HG02759 (cell line): ENCODE measurements around the gene ATXN7.

Experiments used
- ATAC-seq: cut with Tn5 transposase; IDR thresholded peaks from one replicate; pipeline ENCODE4 v1.9.1; 2021; ENCODE audit warnings: mild to moderate bottlenecking, moderate library complexity; ENCODE audit not compliant: unreplicated experiment

ATXN7 gene

GRCh38 chr3:64046592-64046991, 182.9 kb downstream of the ATXN7 start:
- ATAC-seq, result no peak

GRCh38 chr3:64046996-64047594, 183.4 kb downstream of the ATXN7 start:
- ATAC-seq, result no peak

- ATAC-seq, result no peak
Measured at GRCh38 chr3:64047787-64048186, 184.1 kb downstream of the ATXN7 start.

GRCh38 chr3:64048631-64049061, 185.0 kb downstream of the ATXN7 start:
- no peak for ATAC-seq

GRCh38 chr3:64049136-64049535, 185.5 kb downstream of the ATXN7 start:
- ATAC-seq, result no peak

GRCh38 chr3:64049832-64050231, 186.2 kb downstream of the ATXN7 start:
- no peak for ATAC-seq
